Heart left ventricle (tissue), 13 donors: ENCODE results near the gene TRERF1.

Experiments
- POLR2A ChIP-seq, 2 donors: fragments of 450-650 bp; IDR thresholded peaks; one replicate each; pipeline ENCODE4 v1.6.1; 2017; ENCODE audit warnings: antibody characterized with exemption in 2 of 2, mild to moderate bottlenecking in 2 of 2, moderate library complexity in 2 of 2
- TF ChIP-seq, protein P1 (sequence below), 12 donors: fragments of 200-600 bp; sonication (generic) in 4 of 12; IDR thresholded peaks; one replicate each; pipeline versions ENCODE4 v1.5.0 to v1.8.0; 2018 to 2022; ENCODE audit warnings: antibody characterized with exemption in 12 of 12, mild to moderate bottlenecking in 5 of 12
- donor health status: ischemic (EF 13 %, LVEDD 7.1; RV severe dilation, severe dysfunction).
- donor health status: DM: no; HTN: yes; CAD: no.
- donor health status: DM: no; HTN: no; CAD: no.
- donor health status: ischemic (EF 25% LVEDD 6.9; RV normal size, moderate dysfunction).
- donor health status: ischemic (EF 25% LVEDD 5.7; RV mildly dilated, moderate dysfunction).
- donor health status: ischemic (EF 35%, LVEDD 5.7; RV mildly dilated, moderate dysfunction).
- donor health status: nonischemic (EF 11% LVEDD 7.7; RV severe dilation, severe dysfunction).
- donor health status: DM: yes; HTN: yes; CAD: no.
- donor health status: PGD.
- donor health status: ischemic (EF 29% LVEDD 5.4; RV normal size, mild dysfunction).
- donor health status: nonischemic (EF 23%, LVEDD 6.1; RV moderate dilation, normal function).

DNA sequence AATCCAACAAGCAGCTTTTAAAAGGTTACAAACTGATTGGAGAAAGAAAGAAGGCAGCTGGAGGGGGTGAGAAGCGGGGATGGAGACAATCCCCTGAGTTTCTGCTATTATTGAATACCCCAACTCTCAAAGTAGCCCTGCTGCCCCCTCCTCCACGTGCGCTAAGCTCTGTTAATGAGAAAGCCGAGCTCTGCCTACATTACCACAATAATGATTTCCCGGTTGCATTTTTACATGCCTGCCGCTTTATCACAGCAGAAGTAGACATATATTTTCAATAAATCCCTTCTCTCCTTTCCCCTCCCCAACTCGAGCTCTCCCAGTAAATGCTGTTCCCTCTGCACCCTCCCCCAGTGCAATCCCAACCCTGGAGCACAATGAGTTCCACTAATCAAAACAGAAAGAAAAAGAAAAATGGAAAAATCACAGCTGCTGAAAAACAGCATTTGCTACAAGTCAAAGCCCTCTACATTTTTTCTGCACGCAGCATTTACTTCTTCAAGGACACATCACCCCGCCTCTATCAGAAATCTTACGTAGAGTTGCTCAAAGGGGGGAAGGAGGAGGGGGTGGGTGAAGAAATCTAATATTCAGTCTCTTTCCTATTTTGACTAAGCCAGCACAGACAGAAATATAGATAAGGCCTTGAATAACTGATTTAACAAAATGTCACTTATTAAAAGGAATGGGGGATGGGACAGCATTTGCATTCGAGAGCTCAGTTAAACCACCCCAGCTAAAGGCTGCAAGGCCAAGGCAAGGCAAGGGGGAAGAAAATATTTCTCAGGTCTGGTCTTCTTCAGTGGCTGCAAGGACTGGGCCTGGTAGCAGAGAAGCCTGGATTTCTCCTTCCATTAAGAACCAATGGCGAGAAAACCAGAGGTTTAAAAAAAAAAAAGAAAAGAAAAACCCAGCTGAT lies 10.7 kb downstream of the TRERF1 start:
- TF ChIP-seq, protein P1, sequence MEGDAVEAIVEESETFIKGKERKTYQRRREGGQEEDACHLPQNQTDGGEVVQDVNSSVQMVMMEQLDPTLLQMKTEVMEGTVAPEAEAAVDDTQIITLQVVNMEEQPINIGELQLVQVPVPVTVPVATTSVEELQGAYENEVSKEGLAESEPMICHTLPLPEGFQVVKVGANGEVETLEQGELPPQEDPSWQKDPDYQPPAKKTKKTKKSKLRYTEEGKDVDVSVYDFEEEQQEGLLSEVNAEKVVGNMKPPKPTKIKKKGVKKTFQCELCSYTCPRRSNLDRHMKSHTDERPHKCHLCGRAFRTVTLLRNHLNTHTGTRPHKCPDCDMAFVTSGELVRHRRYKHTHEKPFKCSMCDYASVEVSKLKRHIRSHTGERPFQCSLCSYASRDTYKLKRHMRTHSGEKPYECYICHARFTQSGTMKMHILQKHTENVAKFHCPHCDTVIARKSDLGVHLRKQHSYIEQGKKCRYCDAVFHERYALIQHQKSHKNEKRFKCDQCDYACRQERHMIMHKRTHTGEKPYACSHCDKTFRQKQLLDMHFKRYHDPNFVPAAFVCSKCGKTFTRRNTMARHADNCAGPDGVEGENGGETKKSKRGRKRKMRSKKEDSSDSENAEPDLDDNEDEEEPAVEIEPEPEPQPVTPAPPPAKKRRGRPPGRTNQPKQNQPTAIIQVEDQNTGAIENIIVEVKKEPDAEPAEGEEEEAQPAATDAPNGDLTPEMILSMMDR (IDR thresholded peaks at IDR 0.05) = no peak
- no peak for TF ChIP-seq POLR2A (IDR thresholded peaks at IDR 0.05)
